K562 (cell line): Measurements from ENCODE around the gene ART4. TPM values are rescaled to one million over a fixed set of nuclear protein-coding genes. Genes with fewer than 3 reads are reported as not detected.

Source experiments
- ATAC-seq: fragments of 200-7000 bp; cut with Tn5 transposase; 3 replicates; pipeline ENCODE4 v1.9.1; 2020; ENCODE audit warnings: moderate library complexity
- BruUV-seq: library from RNA; stranded (reverse); fragments of 400-500 nt; replicated peaks from 2 replicates; lab custom pipeline; 2021; lab: Mats Ljungman, UMichigan
- CTCF ChIA-PET: fragments of 300-600 bp; formaldehyde crosslinking; extraction: SDS; loops from one replicate; lab custom pipeline; 2021; ENCODE audit warnings: low intra/inter-chr PET ratio; lab: Yijun Ruan, JAX
- POLR2A ChIA-PET: fragments of 300-600, 350-650 bp; sonication (Branson Sonifier 250); formaldehyde crosslinking; extraction: SDS; loops from one replicate; lab custom pipeline; 2021; ENCODE audit warnings: antibody characterized with exemption, inconsistent platforms; lab: Yijun Ruan, JAX
- DNase-seq, 4 experiments: peaks; one replicate each; pipeline versions ENCODE4 v3.0.0 to v3.0.0-alpha.2; 2011 to 2018; ENCODE audit warnings: low spot score in 3 of 4, mixed read lengths in 3 of 4; ENCODE audit errors: extremely low read depth in 1 of 4
- FAIRE-seq: peaks from 2 replicates; lab custom pipeline; 2011; peaks lifted over from hg19 to GRCh38; lab: Jason Lieb, UNC
- H2AFZ ChIP-seq: 2 replicates; pipeline ENCODE4 v1.6.0; 2011; ENCODE audit warnings: low read depth, low read length, control low read depth, inconsistent platforms
- H3K27ac ChIP-seq: fragments of 200-600 bp; 3 replicates; pipeline ENCODE4 v1.8.0; 2011; ENCODE audit warnings: low read depth, mild to moderate bottlenecking, control low read depth, inconsistent platforms, low read length, moderate library complexity, mixed read lengths; ENCODE audit errors: extremely low read depth
- H3K27me3 ChIP-seq, 2 experiments: fragments of 300-600 bp in 1 of 2; 2 replicates in 1 of 2; 3 replicates in 1 of 2; pipeline versions ENCODE4 v1.6.0 to v1.8.0; 2011; ENCODE audit warnings: inconsistent platforms in 2 of 2, low read length in 2 of 2, mild to moderate bottlenecking in 1 of 2, mixed read lengths in 1 of 2, moderate library complexity in 1 of 2; ENCODE audit not compliant: control insufficient read depth in 2 of 2, insufficient read depth in 2 of 2
- H3K36me3 ChIP-seq: fragments of 300-600 bp; 3 replicates; pipeline ENCODE4 v1.8.0; 2011; ENCODE audit warnings: mild to moderate bottlenecking, low read length, inconsistent platforms; ENCODE audit not compliant: control insufficient read depth, insufficient read depth
- H3K4me1 ChIP-seq, 2 experiments: fragments of 200-600 bp in 1 of 2; replicated peaks in 1 of 2; 2 replicates in 1 of 2; 3 replicates in 1 of 2; pipeline versions ENCODE4 v1.5.1 to v1.8.0; 2011; ENCODE audit warnings: inconsistent platforms in 2 of 2, low read length in 2 of 2, mild to moderate bottlenecking in 1 of 2, mixed read lengths in 1 of 2, moderate library complexity in 1 of 2; ENCODE audit not compliant: control insufficient read depth in 2 of 2, insufficient read depth in 2 of 2
- H3K4me2 ChIP-seq: 2 replicates; pipeline ENCODE4 v1.6.1; 2011; ENCODE audit warnings: low read length, control low read depth, inconsistent platforms, mixed read lengths; ENCODE audit not compliant: insufficient read depth
- H3K4me3 ChIP-seq: fragments of 200-600 bp; sonication (generic), shearing (Covaris generic); 2 replicates; pipeline ENCODE4 v1.5.1; 2016; ENCODE audit warnings: control low read depth, inconsistent platforms
- H3K79me2 ChIP-seq: fragments of 200-600 bp; 3 replicates; pipeline ENCODE4 v1.8.0; 2011; ENCODE audit warnings: low read length, inconsistent platforms; ENCODE audit not compliant: control insufficient read depth, insufficient read depth
- H3K9ac ChIP-seq, 2 experiments: 2 replicates each; pipeline versions ENCODE4 v1.6.0 to v1.6.1; 2011; ENCODE audit warnings: low read depth in 2 of 2, low read length in 2 of 2, control low read depth in 1 of 2, inconsistent platforms in 1 of 2, mild to moderate bottlenecking in 1 of 2, mixed read lengths in 1 of 2; ENCODE audit not compliant: insufficient read depth in 1 of 2
- H3K9me1 ChIP-seq: one replicate; pipeline ENCODE4 v1.6.0; 2011; ENCODE audit warnings: inconsistent platforms, mild to moderate bottlenecking, low read length, moderate library complexity; ENCODE audit not compliant: control insufficient read depth, insufficient read depth
- H3K9me3 ChIP-seq: replicated peaks from 2 replicates; pipeline ENCODE4 v1.5.1; 2011; ENCODE audit warnings: low read depth, low read length, inconsistent platforms; ENCODE audit not compliant: control insufficient read depth, insufficient read depth
- H4K20me1 ChIP-seq: replicated peaks from 2 replicates; pipeline ENCODE4 v1.6.1; 2011; ENCODE audit warnings: low read length, inconsistent platforms, mixed read lengths; ENCODE audit not compliant: control insufficient read depth, insufficient read depth
- ATF4 ChIP-seq: fragments of 450-650 bp; formaldehyde crosslinking; IDR thresholded peaks from 2 replicates; pipeline ENCODE4 v1.4.0; 2022; ENCODE audit warnings: mild to moderate bottlenecking, moderate library complexity
- NCOA6 ChIP-seq: fragments of 450-650 bp; IDR thresholded peaks from 2 replicates; pipeline ENCODE4 v1.6.1; 2017; ENCODE audit warnings: mild to moderate bottlenecking
- NFIC ChIP-seq: fragments of 450-650 bp; IDR thresholded peaks from 2 replicates; pipeline ENCODE4 v1.6.1; 2017; ENCODE audit warnings: mild to moderate bottlenecking, inconsistent platforms
- POLR3A ChIP-seq: IDR thresholded peaks from 2 replicates; pipeline ENCODE4 v1.6.1; 2011; ENCODE audit warnings: borderline replicate concordance, mild to moderate bottlenecking, moderate library complexity; ENCODE audit not compliant: insufficient read length, insufficient read depth; ENCODE audit errors: extremely low read depth
- PRDM10 ChIP-seq: fragments of 450-650 bp; IDR thresholded peaks from 2 replicates; pipeline ENCODE4 v1.6.1; 2018; ENCODE audit not compliant: partially characterized antibody
- ZNF133 ChIP-seq: fragments of 250-450 bp; sonication (Bioruptor Pico); IDR thresholded peaks from 2 replicates; pipeline ENCODE4 v1.4.0; 2020; ENCODE audit warnings: mild to moderate bottlenecking
- WGBS: fragments of 100-300 bp; shearing (Covaris generic); methylation state at CpG from one replicate; pipeline ENCODE4 v1.1.6; 2016; ENCODE audit warnings: low coverage, mixed read lengths; ENCODE audit not compliant: insufficient coverage; ENCODE audit errors: missing lambda C conversion rate; 5-methylcytosine and 5-hydroxymethylcytosine counted together
- in situ Hi-C: fragments of 300-500 bp; cut with MboI; formaldehyde crosslinking; loops from 4 replicates; pipeline ENCODE4 v1.15.0; 2018; ENCODE audit warnings: inconsistent platforms, mixed read lengths
- intact Hi-C: fragments of 100-400 bp; cut with micrococcal nuclease; formaldehyde crosslinking; loops from 2 replicates; pipeline ENCODE4 v1.14.2; 2022
- polyA plus RNA-seq, 8 experiments: library from polyadenylated mRNA; depleted of rRNA in 4 of 8; stranded (reverse) in 5 of 8; unstranded in 3 of 8; fragments of >200 nt; fragmentation: Nextera tagmentation in 2 of 8; fragmentation: Illumina TruSeq in 1 of 8; extraction: Ambion mirVana in 2 of 8; extraction: Trizol in 1 of 8; gene quantifications; 2 replicates each; pipeline versions ENCODE4 v1.2.1 to v1.2.3, GENCODE V29; 2011 to 2014; ENCODE audit warnings: inconsistent platforms in 1 of 8, missing spikeins in 1 of 8
- total RNA-seq, 7 experiments: library from RNA; depleted of rRNA in 6 of 7; stranded (reverse); fragments of >200 nt in 6 of 7; fragmentation: Illumina TruSeq in 2 of 7; extraction: Trizol in 2 of 7; gene quantifications; 2 replicates each; pipeline versions ENCODE4 v1.2.1 to v1.2.3, GENCODE V29; 2011 to 2021; ENCODE audit warnings: low replicate concordance in 1 of 7
- TF ChIP-seq, protein P1 (sequence below): fragments of 250-450 bp; sonication (Bioruptor Pico); IDR thresholded peaks from 2 replicates; pipeline ENCODE4 v1.4.0; 2020; ENCODE audit warnings: mild to moderate bottlenecking

Gene ART4
- total and polyA plus RNA-seq, 9 of the 15 experiments (the other 6 are each of a cell fraction or from before 2014, with no cell fraction given) = 0.07 TPM; not detected in 8

- no peak for DNase-seq
- no peaks in the 10 kb centered on the region for H3K9me1 ChIP-seq
- no peaks in the 10 kb centered on the region for H4K20me1 ChIP-seq
- H3K4me1 ChIP-seq = no peaks in the 10 kb centered on the region; a peak in 1 of 5 replicates
- H3K27ac ChIP-seq = no peak overlapping the region
- H3K9me3 ChIP-seq = no peaks in the 10 kb centered on the region
- no peak overlapping the region for H3K4me3 ChIP-seq
- intact Hi-C loops (no loop called here), in situ Hi-C loops (no loop called here)
- no peak for ATAC-seq
- ChIA-PET CTCF (no interaction called here), POLR2A (no interaction called here)
- no peaks in the 10 kb centered on the region for H3K79me2 ChIP-seq
- H3K27me3 ChIP-seq = no peaks in the 10 kb centered on the region; a peak in 2 of 5 replicates
- H3K4me2 ChIP-seq = no peak overlapping the region
- 10% methylated on average over 2 of the region's 2 CpGs for WGBS
- TF ChIP-seq NFIC = peak; percentile 65
- no peak for TF ChIP-seq NCOA6
- H3K36me3 ChIP-seq = no peaks in the 10 kb centered on the region
- no peak for FAIRE-seq
- H2AFZ ChIP-seq = no peak overlapping the region
- BruUV-seq = no TSS peak
- H3K9ac ChIP-seq = no peak overlapping the region
These were observed 63.5 kb downstream of the ART4 start for GRCh38 chr12:14779834-14780233.

- no peak for FAIRE-seq
- Histone ChIP-seq H3K27me3 (peaks cover 0 to 14% of the 10 kb centered on the region in 2 experiments; a peak in 2 of 5 replicates), H2AFZ (no peak overlapping the region), H3K79me2 (no peaks in the 10 kb centered on the region), H3K36me3 (no peaks in the 10 kb centered on the region), H3K9me3 (no peaks in the 10 kb centered on the region), H4K20me1 (no peaks in the 10 kb centered on the region), H3K4me2 (no peak overlapping the region), H3K4me3 (no peak overlapping the region), H3K4me1 (no peaks in the 10 kb centered on the region; a peak in 1 of 5 replicates), H3K9ac (no peak overlapping the region), H3K27ac (no peak overlapping the region), H3K9me1 (no peaks in the 10 kb centered on the region)
- DNase-seq = no peak
- ChIA-PET POLR2A (no interaction called here), CTCF (no interaction called here)
- WGBS = 5% methylated on average over 3 of the region's 3 CpGs
- intact Hi-C loops = no loop called here
- no TSS peak for BruUV-seq
- no peak for ATAC-seq
- in situ Hi-C loops = no loop called here
- TF ChIP-seq ATF4 (CRISPR knock-in tag) (no peak), POLR3A (no peak), PRDM10 (no peak), ZNF133 (no peak)
- TF ChIP-seq, protein P1, sequence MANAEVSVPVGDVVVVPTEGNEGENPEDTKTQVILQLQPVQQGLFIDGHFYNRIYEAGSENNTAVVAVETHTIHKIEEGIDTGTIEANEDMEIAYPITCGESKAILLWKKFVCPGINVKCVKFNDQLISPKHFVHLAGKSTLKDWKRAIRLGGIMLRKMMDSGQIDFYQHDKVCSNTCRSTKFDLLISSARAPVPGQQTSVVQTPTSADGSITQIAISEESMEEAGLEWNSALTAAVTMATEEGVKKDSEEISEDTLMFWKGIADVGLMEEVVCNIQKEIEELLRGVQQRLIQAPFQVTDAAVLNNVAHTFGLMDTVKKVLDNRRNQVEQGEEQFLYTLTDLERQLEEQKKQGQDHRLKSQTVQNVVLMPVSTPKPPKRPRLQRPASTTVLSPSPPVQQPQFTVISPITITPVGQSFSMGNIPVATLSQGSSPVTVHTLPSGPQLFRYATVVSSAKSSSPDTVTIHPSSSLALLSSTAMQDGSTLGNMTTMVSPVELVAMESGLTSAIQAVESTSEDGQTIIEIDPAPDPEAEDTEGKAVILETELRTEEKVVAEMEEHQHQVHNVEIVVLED (CRISPR knock-in tag) = no peak
These were observed 66.1 kb downstream of the ART4 start for GRCh38 chr12:14777271-14777670.
